Esophagus muscularis mucosa (tissue), 4 donors: Measurements from ENCODE around the gene RFTN1. TPM values are rescaled to one million over a fixed set of nuclear protein-coding genes. Genes with fewer than 3 reads are reported as not detected.

Experiments used
- DNase-seq: peaks from one replicate; pipeline ENCODE4 v3.0.0-alpha.2; 2017; ENCODE audit errors: extremely low spot score
- H3K27ac ChIP-seq, 4 donors: fragments of 200-600 bp; sonication (generic); replicated peaks in 1 of 4; 1 replicate in 3 of 4; 2 replicates in 1 of 4; pipeline ENCODE4 v1.5.1; 2016 to 2019; ENCODE audit warnings: mild to moderate bottlenecking in 1 of 4
- H3K27me3 ChIP-seq, 4 donors: fragments of 200-600 bp; sonication (generic); one replicate each; pipeline versions ENCODE4 v1.5.1 to v1.6.0; 2016 to 2019
- H3K36me3 ChIP-seq, 4 donors: fragments of 200-600 bp; sonication (generic); one replicate each; pipeline ENCODE4 v1.5.1; 2016 to 2019
- H3K4me1 ChIP-seq, 4 donors: fragments of 200-600 bp; sonication (generic); one replicate each; pipeline ENCODE4 v1.5.1; 2016 to 2019
- H3K4me3 ChIP-seq, 4 donors: fragments of 200-600 bp; sonication (generic); 1 replicate in 2 of 4; 2 replicates in 2 of 4; pipeline ENCODE4 v1.5.1; 2016 to 2019; ENCODE audit warnings: mild to moderate bottlenecking in 4 of 4, moderate library complexity in 1 of 4
- H3K9me3 ChIP-seq, 4 donors: fragments of 200-600 bp; sonication (generic); 1 replicate in 3 of 4; 2 replicates in 1 of 4; pipeline ENCODE4 v1.5.1; 2016 to 2019
- EP300 ChIP-seq: sonication (generic); formaldehyde crosslinking; IDR thresholded peaks from one replicate; pipeline ENCODE4 v1.6.1; 2017; ENCODE audit warnings: antibody characterized with exemption
- POLR2A ChIP-seq: fragments of 450-650 bp; IDR thresholded peaks from one replicate; pipeline ENCODE4 v1.6.1; 2017; ENCODE audit warnings: antibody characterized with exemption, moderate library complexity, mild to moderate bottlenecking, low read depth
- POLR2AphosphoS5 ChIP-seq, 2 donors: sonication (generic); formaldehyde crosslinking; IDR thresholded peaks; one replicate each; pipeline ENCODE4 v1.6.1; 2017; ENCODE audit warnings: antibody characterized with exemption in 2 of 2
- WGBS: methylation state at CpG from one replicate; pipeline ENCODE4 v1.1.5; 2018; 5-methylcytosine and 5-hydroxymethylcytosine counted together
- intact Hi-C: fragments of 100-400 bp; cut with DNase I; formaldehyde crosslinking; loops from one replicate; pipeline ENCODE4 v1.15.1; 2023
- total RNA-seq, 4 donors: library from RNA; depleted of rRNA; stranded (reverse); fragments of >200 nt; gene quantifications; one replicate each; pipeline versions ENCODE4 v1.1.0 to v1.2.1, GENCODE V29; 2016
- TF ChIP-seq, protein P1 (sequence below), 3 experiments: fragments of 200-600 bp in 2 of 3; fragments of 450-650 bp in 1 of 3; sonication (generic) in 2 of 3; IDR thresholded peaks; one replicate each; pipeline ENCODE4 v1.5.1; 2017 to 2019; ENCODE audit warnings: antibody characterized with exemption in 3 of 3, mild to moderate bottlenecking in 2 of 3, moderate library complexity in 1 of 3

The RFTN1 gene
- total RNA-seq, 4 donors from 2014 or later: 79.7 to 142 (median 104) TPM

DNA sequence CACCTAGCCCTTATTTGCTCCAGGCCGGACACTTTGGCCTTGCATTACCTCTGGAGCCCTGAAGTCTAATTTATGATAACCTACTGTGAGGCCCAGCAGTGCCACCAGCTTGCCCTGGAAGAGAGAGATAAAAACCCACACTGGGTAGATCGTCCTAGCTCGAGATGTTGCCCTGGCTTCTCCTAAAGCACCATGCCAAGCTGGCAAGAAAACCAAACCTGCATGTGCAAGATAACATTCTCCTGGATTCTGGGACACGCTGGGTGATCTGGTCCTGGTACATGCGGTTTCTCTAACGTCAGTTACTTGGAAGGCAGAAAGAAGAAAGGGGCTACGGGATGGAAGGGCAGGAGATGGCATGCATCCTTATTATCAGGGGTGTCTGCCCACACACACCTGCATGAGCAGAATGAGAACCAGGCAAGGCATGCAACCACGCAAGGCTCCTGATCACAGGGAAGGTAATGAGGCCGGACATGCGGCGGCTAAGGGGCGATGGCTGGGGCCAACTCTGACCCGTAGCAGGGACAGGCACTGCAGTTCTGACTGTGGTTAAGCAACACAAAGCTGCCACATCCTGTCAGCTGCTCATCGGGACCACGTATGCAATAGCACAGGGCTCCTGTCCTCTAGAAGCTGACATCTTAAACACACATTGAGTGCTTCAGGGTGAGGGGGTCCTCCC is 175.5 kb downstream of the RFTN1 start:
- peaks cover 0 to 26% (median 9%) of the 10 kb centered on the region in 4 donors for H3K36me3 ChIP-seq
- no peak for DNase-seq
- intact Hi-C loops: no loop called here
- peak overlapping the region; percentile 69 to 83 (median 76) for H3K27ac ChIP-seq
- H3K27me3 ChIP-seq: no peaks in the 10 kb centered on the region
- H3K4me1 ChIP-seq: peaks cover 21 to 59% (median 52%) of the 10 kb centered on the region in 4 donors
- no peak overlapping the region for H3K4me3 ChIP-seq
- peaks cover 0 to 7% (median 0%) of the 10 kb centered on the region in 4 donors for H3K9me3 ChIP-seq
- WGBS: 67% methylated on average over 15 of the region's 15 CpGs
- TF ChIP-seq EP300 (no peak), POLR2AphosphoS5 (IDR thresholded peaks at IDR 0.05) (peak in 1 of 2 donors; percentile 14)

DNA sequence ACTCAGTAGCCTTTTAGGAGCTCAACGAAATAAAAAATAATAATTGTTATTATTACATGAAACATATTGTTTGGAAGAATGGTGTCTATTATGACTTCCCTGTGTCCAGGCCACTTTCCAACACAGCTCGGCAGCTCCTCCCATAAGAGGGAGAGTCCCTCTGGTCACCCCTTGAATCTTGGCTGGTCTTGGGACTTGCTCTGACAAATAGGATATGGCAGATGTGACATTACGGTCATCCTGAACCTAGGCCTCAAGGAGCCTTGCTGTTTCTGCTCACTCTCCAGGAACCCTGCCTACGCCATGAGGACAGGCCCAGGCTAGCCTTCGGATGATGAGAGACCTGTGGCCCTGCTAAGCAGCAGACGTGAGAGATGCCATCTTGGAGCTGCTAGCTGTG is 176.7 kb downstream of the RFTN1 start:
- no peak overlapping the region for H3K4me3 ChIP-seq
- H3K27ac ChIP-seq: peak overlapping the region; percentile 74 to 83 (median 80)
- intact Hi-C loops: no loop called here
- H3K27me3 ChIP-seq: no peaks in the 10 kb centered on the region
- peaks cover 0 to 7% (median 0%) of the 10 kb centered on the region in 4 donors for H3K9me3 ChIP-seq
- H3K36me3 ChIP-seq: peaks cover 0 to 26% (median 9%) of the 10 kb centered on the region in 4 donors
- TF ChIP-seq POLR2A (no peak), POLR2AphosphoS5 (IDR thresholded peaks at IDR 0.05) (no peak), EP300 (no peak)
- TF ChIP-seq, protein P1, sequence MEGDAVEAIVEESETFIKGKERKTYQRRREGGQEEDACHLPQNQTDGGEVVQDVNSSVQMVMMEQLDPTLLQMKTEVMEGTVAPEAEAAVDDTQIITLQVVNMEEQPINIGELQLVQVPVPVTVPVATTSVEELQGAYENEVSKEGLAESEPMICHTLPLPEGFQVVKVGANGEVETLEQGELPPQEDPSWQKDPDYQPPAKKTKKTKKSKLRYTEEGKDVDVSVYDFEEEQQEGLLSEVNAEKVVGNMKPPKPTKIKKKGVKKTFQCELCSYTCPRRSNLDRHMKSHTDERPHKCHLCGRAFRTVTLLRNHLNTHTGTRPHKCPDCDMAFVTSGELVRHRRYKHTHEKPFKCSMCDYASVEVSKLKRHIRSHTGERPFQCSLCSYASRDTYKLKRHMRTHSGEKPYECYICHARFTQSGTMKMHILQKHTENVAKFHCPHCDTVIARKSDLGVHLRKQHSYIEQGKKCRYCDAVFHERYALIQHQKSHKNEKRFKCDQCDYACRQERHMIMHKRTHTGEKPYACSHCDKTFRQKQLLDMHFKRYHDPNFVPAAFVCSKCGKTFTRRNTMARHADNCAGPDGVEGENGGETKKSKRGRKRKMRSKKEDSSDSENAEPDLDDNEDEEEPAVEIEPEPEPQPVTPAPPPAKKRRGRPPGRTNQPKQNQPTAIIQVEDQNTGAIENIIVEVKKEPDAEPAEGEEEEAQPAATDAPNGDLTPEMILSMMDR (IDR thresholded peaks at IDR 0.05): no peak
- no peak for DNase-seq
- WGBS: 85% methylated on average over 5 of the region's 6 CpGs
- H3K4me1 ChIP-seq: peaks cover 27 to 68% (median 57%) of the 10 kb centered on the region in 4 donors

DNA sequence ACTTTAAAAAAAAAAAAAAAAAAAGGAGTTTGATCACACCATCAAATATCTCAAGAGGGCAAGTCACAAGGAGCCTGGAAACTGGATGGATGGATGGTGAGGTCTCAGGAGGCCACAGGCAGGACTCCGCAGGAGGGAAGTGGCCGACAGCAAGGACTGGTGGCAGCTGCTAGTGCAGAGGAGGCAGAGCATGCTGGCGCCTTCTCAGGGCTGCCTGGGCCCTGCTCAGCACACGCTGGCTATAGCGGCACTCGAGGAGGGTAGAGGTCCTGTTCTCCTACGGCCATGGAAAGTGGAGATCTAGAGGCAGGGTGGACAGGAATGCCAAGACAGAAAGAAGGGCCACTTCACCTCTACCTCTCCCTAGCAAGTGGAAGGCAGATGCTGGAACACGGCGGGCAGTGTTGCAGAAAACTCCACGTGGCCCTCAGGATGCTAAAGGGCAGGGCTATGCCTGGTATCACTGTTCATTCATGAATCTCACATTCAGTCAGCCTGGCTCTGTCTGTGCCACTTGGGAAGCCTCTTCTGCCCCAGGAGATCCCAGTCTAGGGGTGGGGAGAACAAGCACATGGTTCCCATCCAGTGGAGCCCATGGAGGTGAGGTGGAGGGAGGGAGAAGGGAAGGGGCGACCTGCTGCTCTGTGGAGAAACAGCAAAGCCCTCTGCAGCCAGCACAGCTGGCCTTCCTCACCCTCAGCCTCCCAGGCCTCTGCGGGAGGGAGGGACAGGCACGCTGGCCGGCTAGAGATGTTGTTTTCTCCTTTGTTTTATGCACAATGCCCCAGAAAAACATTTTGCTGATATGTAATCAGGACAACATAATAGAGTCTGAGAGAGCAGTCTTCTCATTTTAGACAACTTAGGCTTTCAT is 177.5 kb downstream of the RFTN1 start:
- Histone ChIP-seq H3K36me3 (peaks cover 0 to 26% (median 9%) of the 10 kb centered on the region in 4 donors), H3K9me3 (peaks cover 0 to 7% (median 2%) of the 10 kb centered on the region in 4 donors), H3K27ac (peak overlapping the region; percentile 74 to 83 (median 80)), H3K27me3 (no peaks in the 10 kb centered on the region), H3K4me1 (peaks cover 27 to 63% (median 57%) of the 10 kb centered on the region in 4 donors), H3K4me3 (no peak overlapping the region)
- no peak for TF ChIP-seq POLR2A
- TF ChIP-seq, protein P1 (IDR thresholded peaks at IDR 0.05): no peak
- no peak for TF ChIP-seq POLR2AphosphoS5 (IDR thresholded peaks at IDR 0.05)
- no peak for TF ChIP-seq EP300
- no peak for DNase-seq
- WGBS: 68% methylated on average over 11 of the region's 14 CpGs
- intact Hi-C loops: no loop called here

DNA sequence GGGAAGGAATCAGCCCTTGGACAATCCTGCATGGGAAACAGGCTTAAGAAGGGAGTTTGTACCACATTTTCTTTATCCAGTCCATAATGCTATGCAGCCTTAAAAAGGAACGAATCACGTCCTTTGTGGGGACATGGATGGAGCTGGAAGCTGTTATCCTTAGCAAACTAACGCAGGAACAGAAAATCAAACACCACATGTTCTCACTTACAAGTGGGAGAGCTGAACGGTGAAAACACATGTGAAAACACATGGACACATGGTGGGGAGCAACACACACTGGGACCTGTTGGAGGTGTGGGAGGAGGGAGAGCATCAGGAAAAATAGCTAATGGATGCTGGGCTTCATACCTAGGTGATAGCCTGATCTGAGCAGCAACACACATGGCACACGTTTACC is 178.2 kb downstream of the RFTN1 start:
- no peak overlapping the region for H3K4me3 ChIP-seq
- TF ChIP-seq POLR2AphosphoS5 (IDR thresholded peaks at IDR 0.05) (no peak), EP300 (no peak), POLR2A (no peak)
- TF ChIP-seq, protein P1 (IDR thresholded peaks at IDR 0.05): no peak
- no peaks in the 10 kb centered on the region for H3K27me3 ChIP-seq
- peak overlapping the region; percentile 74 to 83 (median 80) for H3K27ac ChIP-seq
- H3K9me3 ChIP-seq: peaks cover 0 to 7% (median 2%) of the 10 kb centered on the region in 4 donors
- peaks cover 27 to 64% (median 57%) of the 10 kb centered on the region in 4 donors for H3K4me1 ChIP-seq
- intact Hi-C loops: no loop called here
- H3K36me3 ChIP-seq: peaks cover 0 to 30% (median 11%) of the 10 kb centered on the region in 4 donors
- DNase-seq: no peak
- 52% methylated on average over 5 of the region's 5 CpGs for WGBS

DNA sequence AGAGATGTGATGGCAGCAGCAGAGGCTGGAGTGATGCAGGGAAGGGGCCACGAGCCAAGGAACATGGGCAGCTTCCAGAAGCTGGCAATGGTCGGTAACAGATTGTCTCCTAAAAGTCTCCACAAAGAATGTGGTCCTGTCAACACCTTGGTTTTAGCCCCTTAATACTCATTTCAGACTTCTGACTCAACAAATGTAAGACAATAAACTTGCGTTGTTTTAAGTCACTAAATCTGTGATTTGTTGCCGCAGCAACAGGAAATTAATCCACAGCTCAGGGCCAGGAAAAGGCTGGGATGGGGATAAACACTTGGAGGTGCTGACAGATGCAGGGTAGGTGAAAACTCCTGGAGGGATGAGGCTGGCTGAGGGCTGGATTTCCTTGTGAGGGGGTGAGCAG is 178.6 kb downstream of the RFTN1 start:
- intact Hi-C loops: no loop called here
- Histone ChIP-seq H3K27me3 (no peaks in the 10 kb centered on the region), H3K36me3 (peaks cover 0 to 30% (median 11%) of the 10 kb centered on the region in 4 donors), H3K4me1 (peaks cover 27 to 65% (median 57%) of the 10 kb centered on the region in 4 donors), H3K9me3 (peaks cover 0 to 7% (median 2%) of the 10 kb centered on the region in 4 donors), H3K27ac (peak overlapping the region; percentile 74 to 83 (median 80)), H3K4me3 (no peak overlapping the region)
- DNase-seq: no peak
- WGBS: 23% methylated on average over 4 of the region's 4 CpGs
- peak; percentile 71 to 81 for TF ChIP-seq POLR2AphosphoS5 (IDR thresholded peaks at IDR 0.05)
- TF ChIP-seq, protein P1 (IDR thresholded peaks at IDR 0.05): no peak
- TF ChIP-seq EP300: peak; percentile 51
- TF ChIP-seq POLR2A: no peak
